H9 (cell line): ENCODE measurements around the gene C10orf95. TPM values are rescaled to one million over a fixed set of nuclear protein-coding genes. Genes with fewer than 3 reads are reported as not detected.

Experiments
- DNase-seq: peaks from one replicate; pipeline ENCODE4 v3.0.0-alpha.2; 2017
- H2AFZ ChIP-seq: one replicate; pipeline ENCODE4 v1.6.1; 2013; ENCODE audit warnings: mild to moderate bottlenecking, low read length, control low read depth, moderate library complexity
- H2AK5ac ChIP-seq: 2 replicates; pipeline ENCODE4 v1.6.1; 2013; ENCODE audit warnings: low read length, control low read depth, mixed read lengths; ENCODE audit not compliant: insufficient read length
- H2BK120ac ChIP-seq: one replicate; pipeline ENCODE4 v1.6.1; 2013; ENCODE audit warnings: low read depth, mild to moderate bottlenecking, low read length, control low read depth, inconsistent platforms; ENCODE audit not compliant: poor library complexity, severe bottlenecking
- H2BK12ac ChIP-seq: 2 replicates; pipeline ENCODE4 v1.6.1; 2013; ENCODE audit warnings: low read length, control low read depth, mixed read lengths, low read depth; ENCODE audit not compliant: insufficient read length
- H2BK15ac ChIP-seq: 2 replicates; pipeline ENCODE4 v1.6.1; 2013; ENCODE audit warnings: low read depth, low read length, control low read depth
- H2BK20ac ChIP-seq: one replicate; pipeline ENCODE4 v1.6.1; 2013; ENCODE audit warnings: low read depth, mild to moderate bottlenecking, low read length, control low read depth, inconsistent platforms; ENCODE audit not compliant: poor library complexity, severe bottlenecking
- H2BK5ac ChIP-seq: 2 replicates; pipeline ENCODE4 v1.6.1; 2013; ENCODE audit warnings: low read length, control low read depth, mixed read lengths; ENCODE audit not compliant: insufficient read length
- H3K14ac ChIP-seq: 2 replicates; pipeline ENCODE4 v1.6.1; 2013; ENCODE audit warnings: low read length, control low read depth; ENCODE audit not compliant: insufficient read depth
- H3K18ac ChIP-seq: 2 replicates; pipeline ENCODE4 v1.6.1; 2013; ENCODE audit warnings: low read depth, mild to moderate bottlenecking, mixed read lengths, low read length, control low read depth; ENCODE audit not compliant: insufficient read length
- H3K23ac ChIP-seq: 2 replicates; pipeline ENCODE4 v1.6.1; 2013; ENCODE audit warnings: low read length, control low read depth, mixed read lengths, low read depth; ENCODE audit not compliant: insufficient read length
- H3K23me2 ChIP-seq: 2 replicates; pipeline ENCODE4 v1.6.1; 2013; ENCODE audit warnings: low read depth, mild to moderate bottlenecking, mixed read lengths, low read length, control low read depth; ENCODE audit not compliant: insufficient read length, poor library complexity, severe bottlenecking
- H3K27ac ChIP-seq: 2 replicates; pipeline ENCODE4 v1.5.1; 2013; ENCODE audit warnings: low read length, control low read depth, mixed read lengths, low read depth; ENCODE audit not compliant: insufficient read length
- H3K27me3 ChIP-seq: 2 replicates; pipeline ENCODE4 v1.6.1; 2013; ENCODE audit warnings: low read length, control low read depth, inconsistent platforms; ENCODE audit not compliant: insufficient read depth
- H3K4ac ChIP-seq: 2 replicates; pipeline ENCODE4 v1.6.1; 2013; ENCODE audit warnings: low read depth, mild to moderate bottlenecking, control low read depth, inconsistent platforms, low read length, moderate library complexity
- H3K4me1 ChIP-seq: 2 replicates; pipeline ENCODE4 v1.6.1; 2013; ENCODE audit warnings: low read length, control low read depth, inconsistent platforms; ENCODE audit not compliant: insufficient read depth
- H3K4me2 ChIP-seq: 2 replicates; pipeline ENCODE4 v1.6.1; 2013; ENCODE audit warnings: low read length, control low read depth, mixed read lengths; ENCODE audit not compliant: insufficient read length, insufficient read depth
- H3K56ac ChIP-seq: 2 replicates; pipeline ENCODE4 v1.6.1; 2013; ENCODE audit warnings: low read depth, mild to moderate bottlenecking, mixed read lengths, low read length, control low read depth; ENCODE audit not compliant: insufficient read length
- H3K79me1 ChIP-seq: 2 replicates; pipeline ENCODE4 v1.6.1; 2013; ENCODE audit warnings: low read depth, mild to moderate bottlenecking, moderate library complexity, low read length, control low read depth, inconsistent platforms; ENCODE audit not compliant: insufficient read depth, poor library complexity, severe bottlenecking
- H3K79me2 ChIP-seq: 2 replicates; pipeline ENCODE4 v1.6.1; 2013; ENCODE audit warnings: low read length, control low read depth, inconsistent platforms; ENCODE audit not compliant: insufficient read depth
- H3K9ac ChIP-seq: 2 replicates; pipeline ENCODE4 v1.6.1; 2013; ENCODE audit warnings: low read length, control low read depth, mixed read lengths; ENCODE audit not compliant: insufficient read length; ENCODE audit errors: extremely low read depth
- H3K9me3 ChIP-seq: one replicate; pipeline ENCODE4 v1.6.1; 2013; ENCODE audit warnings: low read depth, low read length, inconsistent platforms; ENCODE audit not compliant: control insufficient read depth
- H3T11ph ChIP-seq: one replicate; pipeline ENCODE4 v1.6.1; 2013; ENCODE audit warnings: mild to moderate bottlenecking, low read length, control low read depth, inconsistent platforms
- H4K20me1 ChIP-seq: one replicate; pipeline ENCODE4 v1.6.1; 2013; ENCODE audit not compliant: control insufficient read depth, insufficient read length, insufficient read depth
- H4K5ac ChIP-seq: 2 replicates; pipeline ENCODE4 v1.6.1; 2013; ENCODE audit warnings: low read depth, mild to moderate bottlenecking, mixed read lengths, low read length, control low read depth; ENCODE audit not compliant: insufficient read length
- H4K8ac ChIP-seq: replicated peaks from 2 replicates; pipeline ENCODE4 v1.6.1; 2013; ENCODE audit warnings: low read length, control low read depth, mixed read lengths, low read depth; ENCODE audit not compliant: insufficient read length
- H4K91ac ChIP-seq: 2 replicates; pipeline ENCODE4 v1.6.1; 2013; ENCODE audit warnings: low read depth, mild to moderate bottlenecking, moderate library complexity, mixed read lengths, low read length, control low read depth; ENCODE audit not compliant: insufficient read length
- H3K27ac Mint-ChIP-seq, 3 experiments: 2 replicates in 2 of 3; 3 replicates in 1 of 3; pipeline ENCODE4 v1.8.0; 2020 to 2021; ENCODE audit warnings: mixed read lengths in 3 of 3, mild to moderate bottlenecking in 1 of 3, moderate library complexity in 1 of 3
- H3K27me3 Mint-ChIP-seq: 2 replicates; pipeline ENCODE4 v1.8.0; 2021; ENCODE audit warnings: low read depth, mild to moderate bottlenecking, moderate library complexity, mixed read lengths
- H3K36me3 Mint-ChIP-seq, 3 experiments: 2 replicates in 2 of 3; 3 replicates in 1 of 3; pipeline ENCODE4 v1.8.0; 2020 to 2021; ENCODE audit warnings: low read depth in 3 of 3, mixed read lengths in 3 of 3; ENCODE audit not compliant: insufficient read depth in 1 of 3
- H3K4me1 Mint-ChIP-seq, 2 experiments: 2 replicates each; pipeline ENCODE4 v1.8.0; 2020; ENCODE audit warnings: mixed read lengths in 2 of 2
- H3K4me3 Mint-ChIP-seq, 2 experiments: 2 replicates in 1 of 2; 3 replicates in 1 of 2; pipeline ENCODE4 v1.8.0; 2020 to 2021; ENCODE audit warnings: mild to moderate bottlenecking in 2 of 2, mixed read lengths in 2 of 2, moderate library complexity in 1 of 2
- H3K9me3 Mint-ChIP-seq, 2 experiments: 2 replicates in 1 of 2; 3 replicates in 1 of 2; pipeline ENCODE4 v1.8.0; 2020; ENCODE audit warnings: mild to moderate bottlenecking in 2 of 2, mixed read lengths in 2 of 2, moderate library complexity in 1 of 2
- CTCF ChIP-seq: fragments of 200-600 bp; sonication (generic); conservative IDR thresholded peaks from 3 replicates; pipeline ENCODE4 v1.8.0; 2021; ENCODE audit warnings: antibody characterized with exemption, mild to moderate bottlenecking
- WGBS: extraction: QIAGEN DNeasy Blood & Tissue Kit; methylation state at CpG from one replicate; pipeline ENCODE4 v1.1.7; 2013; ENCODE audit warnings: missing lambda C conversion rate, low lambda C conversion rate, mixed read lengths; ENCODE audit not compliant: insufficient read length; ENCODE audit errors: extremely low coverage; 5-methylcytosine and 5-hydroxymethylcytosine counted together
- total RNA-seq: library from RNA; stranded (reverse); gene quantifications from 2 replicates; pipeline ENCODE4 v1.2.1, GENCODE V29; 2021

The C10orf95 gene
- total RNA-seq, 1 experiment from 2014 or later: not detected

GRCh38 chr10:102452672-102453340 is 1.5 kb upstream of the C10orf95 start:
- Mint-ChIP-seq H3K27me3 (no peaks in the 10 kb centered on the region; the same call in 1 of the 2 replicates), H3K4me3 (peak overlapping the region; percentile 14 to 31; a peak in 1 of 5 replicates), H3K27ac (peak overlapping the region in 1 of 3 experiments; percentile 75; a peak in 1 of 7 replicates), H3K4me1 (peaks cover 47 to 58% of the 10 kb centered on the region in 2 experiments), H3K9me3 (no peaks in the 10 kb centered on the region; a peak in 2 of 5 replicates), H3K36me3 (peaks cover 6 to 22% (median 7%) of the 10 kb centered on the region in 3 experiments)
- Histone ChIP-seq H3K18ac (no peak overlapping the region), H4K8ac (no peak overlapping the region), H2BK5ac (no peak overlapping the region), H3K27me3 (0 out of 2 replicates have a peak, but pooled peaks cover 2% of the 10 kb centered on the region), H3K23me2 (peaks cover 11% of the 10 kb centered on the region), H2AFZ (no peak overlapping the region), H3K79me2 (peaks cover 3% of the 10 kb centered on the region; the same call in 1 of the 2 replicates), H3K27ac (no peak overlapping the region), H3K79me1 (peaks cover 3% of the 10 kb centered on the region), H2BK15ac (no peak overlapping the region), H3K9me3 (no peaks in the 10 kb centered on the region), H3K4me1 (peaks cover 7% of the 10 kb centered on the region; the same call in 1 of the 2 replicates), H4K20me1 (no peaks in the 10 kb centered on the region), H3K4me2 (no peak overlapping the region), H3K9ac (no peak overlapping the region), H3K14ac (no peak overlapping the region), H4K91ac (no peak overlapping the region), H3K4ac (no peak overlapping the region), H4K5ac (no peak overlapping the region), H2BK120ac (no peak overlapping the region), H3K56ac (no peak overlapping the region), H2AK5ac (no peak overlapping the region), H3K23ac (no peak overlapping the region), H3T11ph (no peak overlapping the region), H2BK20ac (no peak overlapping the region), H2BK12ac (no peak overlapping the region)
- no peak for DNase-seq
- TF ChIP-seq CTCF: no peak
- WGBS: no CpG with 5 or more reads among the region's 3 CpGs
